Panc1 (cell line): ENCODE results near the gene ZNF224. TPM values are rescaled to one million over a fixed set of nuclear protein-coding genes. Genes with fewer than 3 reads are reported as not detected.
A peak's percentile ranks its signal among the peaks of the same experiment; 100 is the strongest.

Source experiments
- ATAC-seq: fragments of 200-7000 bp; cut with Tn5 transposase; 2 replicates; pipeline ENCODE4 v1.9.1; 2020; ENCODE audit warnings: mild to moderate bottlenecking, moderate library complexity
- BruUV-seq: library from RNA; stranded (reverse); fragments of 400-500 nt; replicated peaks from 2 replicates; lab custom pipeline; 2021; lab: Mats Ljungman, UMichigan
- CTCF ChIA-PET: fragments of 300-600 bp; sonication (Branson Sonifier 250); formaldehyde crosslinking; loops from one replicate; lab custom pipeline; 2022; ENCODE audit warnings: antibody characterized with exemption; lab: Charles Lee
- POLR2A ChIA-PET: fragments of 300-600 bp; sonication (Branson Sonifier 250); formaldehyde crosslinking; loops from one replicate; lab custom pipeline; 2022; ENCODE audit warnings: antibody characterized with exemption; lab: Charles Lee
- DNase-seq: peaks from one replicate; pipeline ENCODE4 v3.0.0-alpha.2; 2010; ENCODE audit warnings: low read depth, low spot score
- H3K27ac ChIP-seq: 2 replicates; pipeline ENCODE4 v1.5.1; 2011; ENCODE audit warnings: mild to moderate bottlenecking, low read length, inconsistent platforms
- H3K27me3 ChIP-seq: fragments of 200-500 bp; sonication (Bioruptor generic); 2 replicates; pipeline ENCODE4 v1.6.0; 2014; ENCODE audit warnings: low read length, inconsistent platforms; ENCODE audit not compliant: control insufficient read depth, insufficient read depth
- H3K36me3 ChIP-seq: fragments of 200-500 bp; sonication (Bioruptor generic); 2 replicates; pipeline ENCODE4 v1.5.1; 2014; ENCODE audit warnings: inconsistent platforms, mild to moderate bottlenecking, low read length, moderate library complexity; ENCODE audit not compliant: control insufficient read depth, insufficient read depth
- H3K4me1 ChIP-seq: 2 replicates; pipeline ENCODE4 v1.5.1; 2011; ENCODE audit warnings: inconsistent platforms, mild to moderate bottlenecking, low read length, moderate library complexity; ENCODE audit not compliant: control insufficient read depth, insufficient read depth
- H3K4me3 ChIP-seq, 2 experiments: 2 replicates each; pipeline ENCODE4 v1.5.1; 2011 to 2012; ENCODE audit warnings: low read depth in 2 of 2, low read length in 2 of 2, mild to moderate bottlenecking in 2 of 2, inconsistent platforms in 1 of 2, moderate library complexity in 1 of 2
- H3K9me3 ChIP-seq: fragments of 200-500 bp; sonication (Bioruptor generic); 2 replicates; pipeline ENCODE4 v1.5.1; 2014; ENCODE audit warnings: low read depth, mild to moderate bottlenecking, inconsistent platforms, low read length, moderate library complexity; ENCODE audit not compliant: control insufficient read depth, insufficient read depth
- CTCF ChIP-seq: fragments of 450-650 bp; IDR thresholded peaks from 2 replicates; pipeline ENCODE4 v1.5.1; 2017; ENCODE audit warnings: mild to moderate bottlenecking
- POLR2AphosphoS5 ChIP-seq: IDR thresholded peaks from 2 replicates; pipeline ENCODE4 v1.6.1; 2012; ENCODE audit warnings: mild to moderate bottlenecking, low read depth, low read length, moderate library complexity
- REST ChIP-seq, 2 experiments: IDR thresholded peaks; 2 replicates each; pipeline ENCODE4 v1.6.1; 2011 to 2012; ENCODE audit warnings: low read depth in 2 of 2, control low read depth in 1 of 2, low read length in 1 of 2, mild to moderate bottlenecking in 1 of 2, moderate library complexity in 1 of 2; ENCODE audit not compliant: insufficient read depth in 1 of 2
- SIN3A ChIP-seq: IDR thresholded peaks from 2 replicates; pipeline ENCODE4 v1.6.1; 2012; ENCODE audit warnings: low read depth, mild to moderate bottlenecking, low read length, moderate library complexity, borderline replicate concordance; ENCODE audit not compliant: insufficient read depth
- TCF7L2 ChIP-seq: IDR thresholded peaks from 2 replicates; pipeline ENCODE4 v1.6.1; 2011; ENCODE audit warnings: mild to moderate bottlenecking, low read depth, low read length, inconsistent platforms
- in situ Hi-C: cut with HindIII; loops from 2 replicates; pipeline ENCODE4 v1.10.0; 2016; ENCODE audit warnings: low sequenced_read_pairs, low pct_unique_long_range_greater_than_20kb
- intact Hi-C: fragments of 100-400 bp; cut with micrococcal nuclease; formaldehyde crosslinking; loops from one replicate; pipeline ENCODE4 v1.10.0; 2022; ENCODE audit not compliant: unreplicated experiment
- total RNA-seq: library from RNA; stranded (reverse); gene quantifications from one replicate; pipeline ENCODE4 v1.2.1, GENCODE V29; 2021; ENCODE audit not compliant: unreplicated experiment

Gene ZNF224
- total RNA-seq, 1 experiment from 2014 or later = 13.4 TPM

- POLR2A ChIA-PET = no interaction called here
Observed at GRCh38 chr19:44156475-44156874, 62.3 kb downstream of the ZNF224 start.

More at GRCh38 chr19:44156475-44156874, 62.3 kb downstream of the ZNF224 start:
- H3K27ac ChIP-seq = no peak overlapping the region
- CTCF ChIA-PET = no interaction called here
- H3K36me3 ChIP-seq = peaks cover 4% of the 10 kb centered on the region; the same call in 1 of the 2 replicates
- TF ChIP-seq TCF7L2 (no peak), REST (IDR thresholded peaks at IDR 0.05; ENCODE audit: insufficient read depth in 1 of 2, low read depth in 2 of 2, low read length in 1 of 2) (no peak), POLR2AphosphoS5 (no peak), CTCF (no peak), SIN3A (no peak)
- DNase-seq (no peak), ATAC-seq (no peak)
- in situ Hi-C loops = no loop called here
- no peaks in the 10 kb centered on the region for H3K27me3 ChIP-seq
- no peak overlapping the region for H3K4me3 ChIP-seq
- BruUV-seq = TSS peak; percentile 52
- intact Hi-C loops = no loop called here
- peaks cover 40% of the 10 kb centered on the region for H3K9me3 ChIP-seq
- H3K4me1 ChIP-seq = no peaks in the 10 kb centered on the region

Other genes with a start within 250 kb of the ZNF224 start
- gene ZNF404, start 210.4 kb upstream of the ZNF224 start, total RNA-seq = 2.4 TPM
- 10.7 TPM for gene ZNF45, start 159.1 kb upstream of the ZNF224 start, total RNA-seq
- 2.8 TPM for gene ZNF221, start 143.1 kb upstream of the ZNF224 start, total RNA-seq
- gene ZNF155, start 110.2 kb upstream of the ZNF224 start, total RNA-seq = 5.0 TPM
- 4.2 TPM for gene ZNF230, start 91.4 kb upstream of the ZNF224 start, total RNA-seq
- gene ZNF222, start 69.0 kb upstream of the ZNF224 start, total RNA-seq = 3.1 TPM
- gene ZNF223, start 42.3 kb upstream of the ZNF224 start, total RNA-seq = 2.2 TPM
- gene ZNF284, start 22.2 kb upstream of the ZNF224 start, total RNA-seq = 0.87 TPM
- gene ZNF225, start 19.0 kb downstream of the ZNF224 start, total RNA-seq = 3.5 TPM
- gene ZNF234, start 47.2 kb downstream of the ZNF224 start, total RNA-seq = 6.4 TPM
- 21.7 TPM for gene ZNF226, start 70.7 kb downstream of the ZNF224 start, total RNA-seq
- gene ZNF227, start 118.2 kb downstream of the ZNF224 start, total RNA-seq = 15.4 TPM
- 1.8 TPM for gene ZNF233, start 165.5 kb downstream of the ZNF224 start, total RNA-seq
- gene ZNF235, start 210.7 kb downstream of the ZNF224 start, total RNA-seq = 5.1 TPM